ENCODE data around the gene GSG1L. TPM values are rescaled to one million over a fixed set of nuclear protein-coding genes. Genes with fewer than 3 reads are reported as not detected.

GSG1L gene
- polyA plus RNA-seq, 3 donors: not detected

DNA sequence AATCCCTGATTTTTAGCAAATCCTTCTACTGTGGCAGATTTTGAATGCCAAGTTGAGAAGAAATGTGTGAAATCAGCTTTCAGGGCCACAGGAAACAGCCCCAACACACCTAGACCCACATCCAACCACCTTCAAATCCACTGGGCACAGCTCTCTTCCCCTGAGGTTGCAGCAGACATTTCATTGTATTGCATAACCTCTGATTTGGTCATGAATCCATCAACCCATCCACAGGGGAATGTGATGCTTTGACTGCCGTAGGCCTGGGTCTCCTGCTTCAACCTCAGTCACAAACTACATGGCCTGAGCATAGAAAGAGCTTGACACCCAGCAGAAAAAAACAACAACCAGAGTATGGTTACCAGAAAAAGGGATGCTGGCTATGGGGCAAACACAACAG is 145.6 kb downstream of the GSG1L start:
- H3K36me3 ChIP-seq (replicated peaks in 1 of 2; ENCODE audit: control insufficient read depth in 1 of 2, insufficient read depth in 2 of 2, low read length in 2 of 2): no peaks in the 10 kb centered on the region
- no peaks in the 10 kb centered on the region for H3K79me2 ChIP-seq (ENCODE audit: insufficient read depth, low read length)
- H3K4me2 ChIP-seq (replicated peaks; ENCODE audit: extremely low read depth, low read length, poor library complexity, severe bottlenecking): no peak overlapping the region
- H2AFZ ChIP-seq (ENCODE audit: insufficient read depth, low read depth, low read length, poor library complexity, severe bottlenecking): no peak overlapping the region
- Mint-ChIP-seq H3K27ac (no peak overlapping the region), H3K4me3 (no peak overlapping the region), H3K36me3 (no peaks in the 10 kb centered on the region), H3K9me3 (peaks cover 0 to 3% (median 0%) of the 10 kb centered on the region in 7 donors), H3K27me3 (ENCODE audit: low read depth in 3 of 3) (peaks cover 6 to 16% (median 7%) of the 10 kb centered on the region in 3 donors), H3K4me1 (no peaks in the 10 kb centered on the region)
- H4K20me1 ChIP-seq (ENCODE audit: insufficient read depth, low read length): no peaks in the 10 kb centered on the region
- no peaks in the 10 kb centered on the region for H3K27me3 ChIP-seq (ENCODE audit: control insufficient read depth in 2 of 2, insufficient read depth in 2 of 2, low read length in 2 of 2)
- H3K9ac ChIP-seq (ENCODE audit: insufficient read depth, low read length, poor library complexity, severe bottlenecking): no peak overlapping the region
- no peak overlapping the region for H3K4me3 ChIP-seq (replicated peaks in 1 of 3; ENCODE audit: low read depth in 2 of 3, low read length in 3 of 3)
- TF ChIP-seq, protein P1, sequence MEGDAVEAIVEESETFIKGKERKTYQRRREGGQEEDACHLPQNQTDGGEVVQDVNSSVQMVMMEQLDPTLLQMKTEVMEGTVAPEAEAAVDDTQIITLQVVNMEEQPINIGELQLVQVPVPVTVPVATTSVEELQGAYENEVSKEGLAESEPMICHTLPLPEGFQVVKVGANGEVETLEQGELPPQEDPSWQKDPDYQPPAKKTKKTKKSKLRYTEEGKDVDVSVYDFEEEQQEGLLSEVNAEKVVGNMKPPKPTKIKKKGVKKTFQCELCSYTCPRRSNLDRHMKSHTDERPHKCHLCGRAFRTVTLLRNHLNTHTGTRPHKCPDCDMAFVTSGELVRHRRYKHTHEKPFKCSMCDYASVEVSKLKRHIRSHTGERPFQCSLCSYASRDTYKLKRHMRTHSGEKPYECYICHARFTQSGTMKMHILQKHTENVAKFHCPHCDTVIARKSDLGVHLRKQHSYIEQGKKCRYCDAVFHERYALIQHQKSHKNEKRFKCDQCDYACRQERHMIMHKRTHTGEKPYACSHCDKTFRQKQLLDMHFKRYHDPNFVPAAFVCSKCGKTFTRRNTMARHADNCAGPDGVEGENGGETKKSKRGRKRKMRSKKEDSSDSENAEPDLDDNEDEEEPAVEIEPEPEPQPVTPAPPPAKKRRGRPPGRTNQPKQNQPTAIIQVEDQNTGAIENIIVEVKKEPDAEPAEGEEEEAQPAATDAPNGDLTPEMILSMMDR (IDR thresholded peaks at IDR 0.05): no peak
- no peak for DNase-seq
- intact Hi-C loops (cut with micrococcal nuclease): no loop called here
- 83% methylated on average over 1 of the region's 1 CpG for WGBS (ENCODE audit: insufficient coverage)
- no peaks in the 10 kb centered on the region for H3K9me3 ChIP-seq (replicated peaks in 1 of 2; ENCODE audit: control insufficient read depth in 1 of 2, insufficient read depth in 1 of 2, low read length in 2 of 2)
- H3K27ac ChIP-seq (ENCODE audit: low read depth in 1 of 2, low read length in 2 of 2): no peak overlapping the region
- H3K4me1 ChIP-seq (ENCODE audit: control insufficient read depth in 1 of 2, insufficient read depth in 2 of 2, low read length in 2 of 2): no peaks in the 10 kb centered on the region

DNA sequence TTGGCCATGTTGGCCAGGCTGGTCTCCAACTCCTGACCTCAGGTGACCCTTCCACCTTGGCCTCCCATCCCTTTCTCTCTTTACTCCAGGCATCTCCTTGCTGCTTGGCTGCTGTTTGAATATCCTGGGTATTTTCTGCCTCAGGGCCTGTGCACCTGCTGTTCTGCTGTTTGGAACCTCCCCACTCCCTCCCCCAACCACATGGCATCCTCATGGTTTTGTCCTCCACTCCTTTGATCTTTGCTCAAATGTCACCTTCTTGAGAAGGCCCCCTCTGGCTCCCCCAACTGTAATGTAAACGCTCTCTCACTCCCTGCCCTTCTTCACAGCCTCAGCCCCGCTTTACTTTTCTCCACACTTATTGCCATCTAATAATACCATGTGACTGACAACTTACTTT is 152.0 kb downstream of the GSG1L start:
- Histone ChIP-seq H3K4me1 (ENCODE audit: control insufficient read depth in 1 of 2, insufficient read depth in 2 of 2, low read length in 2 of 2) (no peaks in the 10 kb centered on the region), H3K9me3 (replicated peaks in 1 of 2; ENCODE audit: control insufficient read depth in 1 of 2, insufficient read depth in 1 of 2, low read length in 2 of 2) (no peaks in the 10 kb centered on the region), H2AFZ (ENCODE audit: insufficient read depth, low read depth, low read length, poor library complexity, severe bottlenecking) (no peak overlapping the region), H3K27me3 (ENCODE audit: control insufficient read depth in 2 of 2, insufficient read depth in 2 of 2, low read length in 2 of 2) (no peaks in the 10 kb centered on the region), H3K4me2 (replicated peaks; ENCODE audit: extremely low read depth, low read length, poor library complexity, severe bottlenecking) (no peak overlapping the region), H4K20me1 (ENCODE audit: insufficient read depth, low read length) (no peaks in the 10 kb centered on the region), H3K27ac (ENCODE audit: low read depth in 1 of 2, low read length in 2 of 2) (no peak overlapping the region), H3K4me3 (replicated peaks in 1 of 3; ENCODE audit: low read depth in 2 of 3, low read length in 3 of 3) (no peak overlapping the region), H3K9ac (ENCODE audit: insufficient read depth, low read length, poor library complexity, severe bottlenecking) (no peak overlapping the region), H3K36me3 (replicated peaks in 1 of 2; ENCODE audit: control insufficient read depth in 1 of 2, insufficient read depth in 2 of 2, low read length in 2 of 2) (no peaks in the 10 kb centered on the region), H3K79me2 (ENCODE audit: insufficient read depth, low read length) (no peaks in the 10 kb centered on the region)
- Mint-ChIP-seq H3K27ac (no peak overlapping the region), H3K4me1 (peaks cover 2% of the 10 kb centered on the region), H3K36me3 (no peaks in the 10 kb centered on the region), H3K9me3 (peaks cover 0 to 5% (median 0%) of the 10 kb centered on the region in 7 donors), H3K27me3 (ENCODE audit: low read depth in 3 of 3) (peaks cover 5 to 9% (median 6%) of the 10 kb centered on the region in 3 donors), H3K4me3 (no peak overlapping the region)
- no peak for DNase-seq
- TF ChIP-seq, protein P1 (IDR thresholded peaks at IDR 0.05): no peak
- intact Hi-C loops (cut with micrococcal nuclease): no loop called here
- WGBS (ENCODE audit: insufficient coverage): no CpG with 5 or more reads among the region's 2 CpGs

All from CD14-positive monocyte (primary cell).